GM23248 (cell line): ENCODE data around the gene ARID1B.

Experiments
- EZH2 ChIP-seq: fragments of 200-600 bp; sonication (generic); IDR thresholded peaks from 2 replicates; pipeline ENCODE4 v1.6.1; 2018; ENCODE audit warnings: antibody characterized with exemption, mild to moderate bottlenecking; ENCODE audit not compliant: insufficient read depth, poor library complexity, severe bottlenecking
- EZH2phosphoT487 ChIP-seq: fragments of 200-600 bp; sonication (generic); IDR thresholded peaks from 2 replicates; pipeline ENCODE4 v1.6.1; 2018; ENCODE audit warnings: antibody characterized with exemption, moderate library complexity, mild to moderate bottlenecking, low read depth; ENCODE audit not compliant: insufficient read depth

GRCh38 chr6:156842598-156843250, 65.5 kb downstream of the ARID1B start:
- no peak for TF ChIP-seq EZH2phosphoT487
- TF ChIP-seq EZH2: no peak
